ENCODE measurements around the gene FAM241A. TPM values are rescaled to one million over a fixed set of nuclear protein-coding genes. Genes with fewer than 3 reads are reported as not detected.
"Not testable (repeated sequence)": the region's sequence is repeated elsewhere in the genome, so short reads cannot be mapped to it uniquely, and the experiment has no call there.

The FAM241A gene
- total RNA-seq, 1 donor from 2014 or later, result 2.4 TPM

GRCh38 chr4:112206431-112206830, 61.2 kb downstream of the FAM241A start:
- Histone ChIP-seq H3K4me3 (ENCODE audit: low read depth, low read length) (no peak overlapping the region), H3K36me3 (ENCODE audit: control insufficient read depth, insufficient read depth, low read length) (no peaks in the 10 kb centered on the region), H3K27me3 (ENCODE audit: control insufficient read depth, insufficient read depth, low read length) (no peaks in the 10 kb centered on the region)
- DNase-seq (ENCODE audit: low read depth) (no peak), FAIRE-seq (no peak)
- TF ChIP-seq CTCF (IDR thresholded peaks at IDR 0.05; ENCODE audit: insufficient read depth, low read length, severe bottlenecking), result no peak

- H3K27me3 ChIP-seq (ENCODE audit: control insufficient read depth, insufficient read depth, low read length); DNase-seq (ENCODE audit: low read depth); H3K4me3 ChIP-seq (ENCODE audit: low read depth, low read length); H3K36me3 ChIP-seq (ENCODE audit: control insufficient read depth, insufficient read depth, low read length); FAIRE-seq: not testable (repeated sequence)
Measured at GRCh38 chr4:112208137-112209095, 63.2 kb downstream of the FAM241A start.

GRCh38 chr4:112210777-112211176, 65.5 kb downstream of the FAM241A start:
- H3K36me3 ChIP-seq (ENCODE audit: control insufficient read depth, insufficient read depth, low read length), result no peaks in the 10 kb centered on the region
- no peak for FAIRE-seq
- TF ChIP-seq CTCF (IDR thresholded peaks at IDR 0.05; ENCODE audit: insufficient read depth, low read length, severe bottlenecking), result no peak
- no peak for DNase-seq (ENCODE audit: low read depth)
- H3K4me3 ChIP-seq (ENCODE audit: low read depth, low read length), result no peak overlapping the region
- no peaks in the 10 kb centered on the region for H3K27me3 ChIP-seq (ENCODE audit: control insufficient read depth, insufficient read depth, low read length)

GRCh38 chr4:112213091-112213490, 67.8 kb downstream of the FAM241A start:
- FAIRE-seq, result no peak

GRCh38 chr4:112213856-112214255, 68.6 kb downstream of the FAM241A start:
- no peak for TF ChIP-seq CTCF (IDR thresholded peaks at IDR 0.05; ENCODE audit: insufficient read depth, low read length, severe bottlenecking)
- Histone ChIP-seq H3K36me3 (ENCODE audit: control insufficient read depth, insufficient read depth, low read length) (no peaks in the 10 kb centered on the region), H3K27me3 (ENCODE audit: control insufficient read depth, insufficient read depth, low read length) (no peaks in the 10 kb centered on the region), H3K4me3 (ENCODE audit: low read depth, low read length) (no peak overlapping the region)
- DNase-seq (ENCODE audit: low read depth), result peak; percentile 70
- no peak for FAIRE-seq

More at GRCh38 chr4:112213091-112213490, 67.8 kb downstream of the FAM241A start:
- no peaks in the 10 kb centered on the region for H3K27me3 ChIP-seq (ENCODE audit: control insufficient read depth, insufficient read depth, low read length)
- DNase-seq (ENCODE audit: low read depth), result no peak
- TF ChIP-seq CTCF (IDR thresholded peaks at IDR 0.05; ENCODE audit: insufficient read depth, low read length, severe bottlenecking), result no peak
- H3K4me3 ChIP-seq (ENCODE audit: low read depth, low read length), result no peak overlapping the region
- H3K36me3 ChIP-seq (ENCODE audit: control insufficient read depth, insufficient read depth, low read length), result no peaks in the 10 kb centered on the region

- Histone ChIP-seq H3K36me3 (ENCODE audit: control insufficient read depth, insufficient read depth, low read length) (no peaks in the 10 kb centered on the region), H3K4me3 (ENCODE audit: low read depth, low read length) (no peak overlapping the region), H3K27me3 (ENCODE audit: control insufficient read depth, insufficient read depth, low read length) (no peaks in the 10 kb centered on the region)
- TF ChIP-seq CTCF (IDR thresholded peaks at IDR 0.05; ENCODE audit: insufficient read depth, low read length, severe bottlenecking), result peak; percentile 44
- FAIRE-seq, result no peak
- peak; percentile 36 for DNase-seq (ENCODE audit: low read depth)
Measured at GRCh38 chr4:112214390-112215264, 69.4 kb downstream of the FAM241A start.
